ENCODE measurements around the gene IFT20. TPM values are rescaled to one million over a fixed set of nuclear protein-coding genes. Genes with fewer than 3 reads are reported as not detected.

IFT20 gene
- total and polyA plus RNA-seq, 2 donors from 2014 or later, result 37.5 to 52.6 TPM

GRCh38 chr17:28363776-28364650, 28.7 kb upstream of the IFT20 start:
- no peak overlapping the region for H3K9ac ChIP-seq (ENCODE audit: low read length in 3 of 3)
- H3K27me3 ChIP-seq (ENCODE audit: control insufficient read depth, insufficient read depth, low read length), result no peaks in the 10 kb centered on the region
- TF ChIP-seq CTCF (IDR thresholded peaks at IDR 0.05; ENCODE audit: borderline replicate concordance, extremely low read depth, insufficient read depth), result no peak
- FAIRE-seq (no peak), DNase-seq (peak in 1 of 5 donors; percentile 46)
- no peaks in the 10 kb centered on the region for H3K4me1 ChIP-seq (ENCODE audit: control insufficient read depth in 2 of 3, insufficient read depth in 2 of 3, low read depth in 1 of 3, low read length in 3 of 3)
- H3K36me3 ChIP-seq (ENCODE audit: control insufficient read depth in 2 of 3, insufficient read depth in 3 of 3, low read length in 3 of 3), result peaks cover 2 to 33% (median 25%) of the 10 kb centered on the region in 3 donors
- no peak overlapping the region for H3K27ac ChIP-seq (ENCODE audit: low read depth in 2 of 2, low read length in 2 of 2)
- intact Hi-C loops (cut with DNase I), result no loop called here
- no peak overlapping the region for H3K4me3 ChIP-seq (ENCODE audit: low read length in 3 of 3)
- H3K9me3 ChIP-seq (ENCODE audit: control insufficient read depth in 2 of 3, insufficient read depth in 1 of 3, low read length in 3 of 3), result no peaks in the 10 kb centered on the region

GRCh38 chr17:28363186-28363585, 27.9 kb upstream of the IFT20 start:
- no peak for TF ChIP-seq CTCF (IDR thresholded peaks at IDR 0.05; ENCODE audit: borderline replicate concordance, extremely low read depth, insufficient read depth)
- H3K27ac ChIP-seq (ENCODE audit: low read depth in 2 of 2, low read length in 2 of 2), result no peak overlapping the region
- intact Hi-C loops (cut with DNase I), result no loop called here
- DNase-seq, result no peak
- peaks cover 2 to 6% (median 4%) of the 10 kb centered on the region in 3 donors for H3K4me1 ChIP-seq (ENCODE audit: control insufficient read depth in 2 of 3, insufficient read depth in 2 of 3, low read depth in 1 of 3, low read length in 3 of 3)
- H3K4me3 ChIP-seq (ENCODE audit: low read length in 3 of 3), result no peak overlapping the region
- FAIRE-seq, result no peak
- no peak overlapping the region for H3K9ac ChIP-seq (ENCODE audit: low read length in 3 of 3)
- peaks cover 2 to 33% (median 25%) of the 10 kb centered on the region in 3 donors for H3K36me3 ChIP-seq (ENCODE audit: control insufficient read depth in 2 of 3, insufficient read depth in 3 of 3, low read length in 3 of 3)
- H3K9me3 ChIP-seq (ENCODE audit: control insufficient read depth in 2 of 3, insufficient read depth in 1 of 3, low read length in 3 of 3), result no peaks in the 10 kb centered on the region
- no peaks in the 10 kb centered on the region for H3K27me3 ChIP-seq (ENCODE audit: control insufficient read depth, insufficient read depth, low read length)

- peak overlapping the region; percentile 74 to 91 (median 81) for H3K9ac ChIP-seq (ENCODE audit: low read length in 3 of 3)
- peak overlapping the region; percentile 91 to 99 (median 94) for H3K4me3 ChIP-seq (ENCODE audit: low read length in 3 of 3)
- peak overlapping the region; percentile 52 to 74 for H3K27ac ChIP-seq (ENCODE audit: low read depth in 2 of 2, low read length in 2 of 2)
- no peak for FAIRE-seq
- no peaks in the 10 kb centered on the region for H3K9me3 ChIP-seq (ENCODE audit: control insufficient read depth in 2 of 3, insufficient read depth in 1 of 3, low read length in 3 of 3)
- intact Hi-C loops (cut with DNase I), result no loop called here
- no peak for TF ChIP-seq CTCF (IDR thresholded peaks at IDR 0.05; ENCODE audit: borderline replicate concordance, extremely low read depth, insufficient read depth)
- H3K4me1 ChIP-seq (ENCODE audit: control insufficient read depth in 2 of 3, insufficient read depth in 2 of 3, low read depth in 1 of 3, low read length in 3 of 3), result peaks cover 3 to 15% (median 13%) of the 10 kb centered on the region in 3 donors
- no peak for DNase-seq
- H3K27me3 ChIP-seq (ENCODE audit: control insufficient read depth, insufficient read depth, low read length), result no peaks in the 10 kb centered on the region
- peaks cover 7 to 46% (median 32%) of the 10 kb centered on the region in 3 donors for H3K36me3 ChIP-seq (ENCODE audit: control insufficient read depth in 2 of 3, insufficient read depth in 3 of 3, low read length in 3 of 3)
Observed at GRCh38 chr17:28357901-28358197, 22.6 kb upstream of the IFT20 start.

Data from kidney (tissue), 14 donors.